Activated naive CD8-positive, alpha-beta T cell treated with anti-CD3 and anti-CD28 coated beads, Interleukin-2, amount 50 U/mL, for 16 hours (primary cell): ENCODE measurements around the gene PRKG1.

Source experiments
- DNase-seq: peaks from one replicate; pipeline ENCODE4 v3.0.0-alpha.2; 2020; ENCODE audit warnings: low read depth, low spot score

Gene PRKG1

GRCh38 chr10:52050429-52051047 is 976.3 kb downstream of the PRKG1 start:
- no peak for DNase-seq

GRCh38 chr10:52053497-52053896 is 979.2 kb downstream of the PRKG1 start:
- DNase-seq = no peak

GRCh38 chr10:52056291-52056690 is 982.0 kb downstream of the PRKG1 start:
- no peak for DNase-seq

GRCh38 chr10:52059089-52059488 is 984.8 kb downstream of the PRKG1 start:
- no peak for DNase-seq

- DNase-seq = no peak
Observed at GRCh38 chr10:52063159-52063558, 988.9 kb downstream of the PRKG1 start.

GRCh38 chr10:52064084-52064845 is 990.0 kb downstream of the PRKG1 start:
- no peak for DNase-seq

- DNase-seq = no peak
Observed at GRCh38 chr10:52066383-52066782, 992.1 kb downstream of the PRKG1 start.

GRCh38 chr10:52068485-52068884 is 994.2 kb downstream of the PRKG1 start:
- no peak for DNase-seq

- no peak for DNase-seq
Observed at GRCh38 chr10:52071814-52072213, 997.5 kb downstream of the PRKG1 start.

- DNase-seq = no peak
Observed at GRCh38 chr10:52074505-52075026, 1000.3 kb downstream of the PRKG1 start.

- no peak for DNase-seq
Observed at GRCh38 chr10:52077814-52078213, 1003.5 kb downstream of the PRKG1 start.

GRCh38 chr10:52078397-52078937 is 1004.2 kb downstream of the PRKG1 start:
- DNase-seq = no peak

GRCh38 chr10:52082307-52082706 is 1008.0 kb downstream of the PRKG1 start:
- no peak for DNase-seq

- DNase-seq = no peak
Observed at GRCh38 chr10:52083422-52083821, 1009.1 kb downstream of the PRKG1 start.

GRCh38 chr10:52092390-52092789 is 1018.1 kb downstream of the PRKG1 start:
- no peak for DNase-seq

GRCh38 chr10:52098130-52098529 is 1023.8 kb downstream of the PRKG1 start:
- no peak for DNase-seq

GRCh38 chr10:52099026-52099600 is 1024.8 kb downstream of the PRKG1 start:
- DNase-seq = no peak

GRCh38 chr10:52100011-52100547 is 1025.8 kb downstream of the PRKG1 start:
- DNase-seq = no peak

- DNase-seq = no peak
Observed at GRCh38 chr10:52105301-52105700, 1031.0 kb downstream of the PRKG1 start.

GRCh38 chr10:52106011-52106410 is 1031.7 kb downstream of the PRKG1 start:
- DNase-seq = no peak

GRCh38 chr10:52106899-52107298 is 1032.6 kb downstream of the PRKG1 start:
- no peak for DNase-seq

GRCh38 chr10:52108236-52108635 is 1033.9 kb downstream of the PRKG1 start:
- no peak for DNase-seq
